Bone marrow (tissue), 2 donors: ENCODE data around the gene VSTM4.

Experiments used
- DNase-seq, 2 donors: peaks; one replicate each; lab custom pipeline; 2025; lab: John Stamatoyannopoulos, UW

VSTM4 gene

DNA sequence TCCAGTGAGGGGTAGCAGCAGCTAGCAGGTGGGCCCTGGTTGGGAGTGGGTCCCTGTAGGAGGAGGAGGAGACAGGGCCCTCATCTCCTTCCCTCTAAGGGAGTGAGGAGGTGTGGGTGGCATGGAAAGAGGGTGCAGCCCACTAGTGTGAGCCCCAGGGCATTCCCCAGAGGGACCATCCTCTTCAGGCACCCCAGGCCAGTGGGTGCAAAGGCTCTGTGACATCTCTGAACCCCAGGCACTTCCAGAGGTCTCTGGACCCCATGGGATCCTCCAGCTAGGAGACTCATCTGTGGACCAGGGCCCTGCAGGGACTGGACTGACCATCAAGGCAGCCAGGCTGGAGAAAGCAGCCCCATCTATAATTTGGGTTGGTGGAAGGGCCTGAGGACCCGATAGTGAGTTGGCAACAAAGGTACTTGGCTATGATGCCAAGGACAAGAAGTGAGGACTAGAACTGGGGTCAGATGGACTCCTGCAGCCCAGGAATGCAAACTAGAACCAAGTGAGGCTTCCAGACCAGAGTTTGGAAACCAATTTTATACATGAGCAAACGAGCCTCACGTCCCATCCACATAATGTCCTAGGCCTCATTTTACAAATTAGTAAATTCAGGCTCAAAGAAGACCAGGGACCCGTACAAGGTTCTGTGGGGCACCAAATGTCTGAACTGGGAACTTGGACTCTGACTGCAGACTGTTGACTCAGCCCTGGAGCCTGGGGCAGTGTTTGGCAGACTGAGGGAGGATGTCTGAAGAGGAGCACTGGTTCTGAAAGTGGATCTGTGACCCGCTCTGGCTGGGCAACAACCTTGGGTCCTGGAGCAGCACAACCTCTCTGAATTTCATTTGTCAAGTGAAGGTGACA, 1.4 kb upstream of the VSTM4 start:
- DNase-seq, result no peak

DNA sequence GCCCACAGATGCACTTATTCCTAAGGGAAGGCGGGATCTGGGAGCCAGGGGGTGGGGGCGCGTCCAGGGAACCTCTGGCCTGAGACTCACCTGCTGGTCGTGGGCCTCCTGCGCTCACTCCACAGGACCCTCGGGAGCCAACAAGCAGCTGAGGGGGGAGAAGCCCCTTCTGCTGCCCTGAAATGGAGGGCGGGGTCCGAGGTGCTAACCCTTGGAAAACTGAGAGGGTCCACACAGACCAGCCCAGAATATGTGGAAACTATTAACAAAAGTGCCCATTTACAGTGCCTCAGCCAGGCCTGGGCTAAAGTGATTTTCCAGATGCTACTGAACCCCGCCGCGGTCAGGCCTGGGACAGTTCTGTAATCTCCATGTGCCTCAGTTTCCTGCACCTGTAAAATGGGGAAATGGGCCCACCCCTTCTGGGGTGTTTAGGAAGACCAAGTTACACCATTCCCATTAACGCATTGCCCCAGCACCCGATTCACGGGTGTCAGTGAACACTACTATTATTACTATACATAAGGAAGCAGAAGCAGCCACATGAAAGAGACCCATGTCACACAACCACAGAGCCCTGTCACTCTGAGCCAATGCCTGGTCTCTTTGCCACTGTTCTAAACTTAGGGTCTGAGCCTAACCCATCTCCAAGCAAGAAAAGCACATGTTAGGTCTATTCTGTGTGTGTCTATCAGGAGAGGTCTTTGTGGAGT, 630 bp upstream of the VSTM4 start:
- no peak for DNase-seq

DNA sequence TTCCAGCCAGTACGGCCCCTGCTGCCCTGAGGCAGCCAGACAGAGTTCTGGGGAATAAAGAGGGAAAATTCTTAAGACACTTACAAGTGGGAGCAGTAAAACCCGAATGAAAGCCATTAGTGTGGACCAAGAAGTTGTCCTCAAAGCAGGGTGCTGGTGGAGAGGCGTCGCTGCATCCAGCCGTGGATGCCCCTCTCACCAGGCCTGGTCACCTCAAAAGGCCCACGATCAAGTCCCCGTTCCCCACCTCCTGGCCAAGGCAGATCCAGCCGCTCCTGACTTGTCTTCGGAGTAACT, 656 bp downstream of the VSTM4 start:
- no peak for DNase-seq

DNA sequence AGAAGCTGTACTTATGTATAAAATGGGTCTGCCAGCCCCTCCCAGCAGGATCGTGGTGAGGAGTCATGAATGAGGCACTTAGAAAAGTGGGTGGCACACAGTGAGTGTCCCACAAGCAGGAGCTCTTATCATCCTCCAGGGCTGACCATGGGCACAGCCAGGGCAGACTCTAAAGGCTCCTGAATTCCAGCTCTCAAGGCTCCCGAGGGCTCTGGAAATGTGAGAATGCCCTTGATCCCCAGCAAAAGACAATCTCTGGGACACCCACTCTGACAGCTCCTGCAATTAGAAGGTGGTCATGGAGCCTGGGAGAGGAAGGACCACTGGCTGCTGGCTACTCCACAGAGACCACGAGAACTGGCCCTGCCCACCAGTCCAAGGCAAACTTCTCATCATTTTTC, 1.6 kb downstream of the VSTM4 start:
- no peak for DNase-seq

DNA sequence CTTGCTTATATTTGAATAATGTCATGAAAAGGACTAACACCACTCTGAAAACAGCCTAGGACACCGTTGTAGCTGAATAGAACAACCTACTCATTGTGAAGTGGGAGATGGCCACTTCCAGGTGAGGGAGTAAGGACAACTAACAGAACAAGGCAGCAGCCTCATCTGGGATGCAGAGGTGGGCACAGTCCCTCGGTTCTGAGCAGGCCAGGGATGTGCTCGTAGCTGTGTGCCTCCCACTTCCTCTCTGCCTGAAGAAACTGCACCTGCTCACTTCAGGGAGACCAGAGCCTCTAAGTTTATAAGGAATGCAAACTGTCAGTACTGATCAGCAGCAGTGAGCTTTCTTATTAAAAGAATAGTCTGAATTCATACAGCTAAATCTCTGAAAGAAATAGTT, 2.5 kb downstream of the VSTM4 start:
- DNase-seq, result no peak

DNA sequence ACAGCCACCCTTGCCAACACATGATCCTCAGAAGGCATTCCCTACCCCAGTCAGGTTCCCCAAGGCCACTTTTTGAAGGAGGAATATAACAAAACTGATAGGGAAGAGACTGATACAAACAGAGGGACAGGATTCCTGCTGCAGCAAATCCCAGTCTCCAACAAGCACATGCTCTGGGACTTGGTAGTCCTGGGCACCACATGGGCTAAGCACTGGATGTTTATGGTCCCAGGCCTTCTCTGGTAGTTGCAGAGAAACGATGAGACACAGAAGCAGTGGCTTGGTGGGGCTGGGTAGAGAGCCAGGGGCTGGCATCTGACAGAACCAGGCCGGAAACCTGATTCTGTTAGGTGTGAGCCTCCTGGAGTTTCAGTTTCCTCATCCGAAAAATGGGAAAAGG, 3.2 kb downstream of the VSTM4 start:
- DNase-seq, result no peak

DNA sequence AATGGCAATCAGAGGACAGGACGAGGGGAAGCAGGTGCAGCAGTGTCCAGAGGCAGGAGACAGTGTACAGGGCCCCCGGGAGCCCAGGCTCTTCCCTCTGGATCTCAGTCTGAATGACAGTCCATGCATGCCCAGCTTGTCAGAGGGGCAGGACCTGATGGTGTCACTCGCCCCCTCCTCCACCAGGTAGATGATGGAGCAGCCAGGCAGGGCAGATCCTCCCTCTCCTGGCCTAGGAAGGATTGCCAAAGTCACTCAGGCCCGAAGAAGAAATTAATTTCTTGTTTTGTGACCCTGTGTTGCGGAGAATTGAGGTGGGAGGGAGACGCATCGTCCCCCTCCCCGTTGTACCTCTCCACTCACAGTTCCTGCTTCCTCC, 4.0 kb downstream of the VSTM4 start:
- no peak for DNase-seq

DNA sequence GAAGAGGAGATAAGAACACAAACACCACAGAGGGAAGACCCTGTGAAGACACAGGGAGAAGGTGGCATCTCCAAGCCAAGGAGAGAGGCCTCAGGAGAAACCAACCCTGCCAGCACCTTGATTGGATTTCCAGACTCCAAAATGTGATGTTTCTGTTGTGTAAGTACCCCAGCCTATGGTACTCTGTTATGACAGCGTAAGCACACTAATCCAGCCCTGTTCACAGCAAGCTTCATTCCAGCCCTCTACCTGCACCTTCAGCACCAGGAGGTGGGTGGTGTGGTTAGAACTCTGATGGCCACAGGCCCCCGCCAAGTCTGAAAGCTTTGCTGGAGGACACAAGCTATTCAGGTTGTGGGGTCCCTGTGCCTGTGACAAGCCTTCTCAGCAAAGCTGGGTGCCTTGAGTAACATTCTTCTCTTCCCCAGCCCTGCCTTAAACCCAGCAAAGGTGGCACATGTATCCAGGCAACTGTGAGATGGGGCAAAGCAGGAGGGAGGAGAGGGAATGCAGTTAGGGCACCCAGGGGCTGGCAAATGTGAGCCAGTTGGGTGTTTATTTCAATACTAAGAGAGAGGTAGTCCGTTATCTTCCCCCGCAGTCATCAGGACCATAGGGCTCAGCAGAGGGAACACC, 4.5 kb downstream of the VSTM4 start:
- DNase-seq, result no peak

DNA sequence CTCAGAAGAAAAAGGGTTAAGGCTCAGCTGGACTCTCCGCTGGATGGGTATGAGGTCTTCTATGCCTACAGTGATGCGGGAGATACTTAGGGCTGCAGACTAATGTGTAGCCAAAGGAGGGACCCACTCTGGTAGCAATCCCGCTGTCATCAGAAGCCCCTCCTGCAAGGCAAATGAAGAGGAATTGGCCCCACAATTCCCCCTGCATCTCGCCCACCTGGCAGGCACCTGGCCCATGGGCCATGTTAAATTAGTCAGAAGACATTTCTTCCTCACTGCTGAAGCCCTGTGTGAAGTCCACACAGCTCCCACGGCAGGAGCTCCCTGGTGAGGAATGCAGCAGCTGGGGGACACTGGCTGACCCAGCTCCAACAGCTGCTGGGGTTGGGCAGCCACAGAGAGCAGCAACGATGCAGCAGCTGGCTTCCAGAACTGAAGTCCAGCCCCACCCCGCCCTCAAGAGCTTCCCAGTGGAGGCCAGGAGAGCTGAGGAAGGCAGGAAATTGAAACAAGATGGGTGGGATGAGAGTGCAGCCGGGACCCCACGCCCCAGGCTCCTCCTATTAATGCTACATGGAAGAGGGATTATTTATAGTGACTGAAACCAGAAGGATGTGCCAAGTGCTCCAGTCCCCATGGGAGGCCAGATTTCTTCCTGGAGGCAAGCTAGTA, 5.5 kb downstream of the VSTM4 start:
- DNase-seq, result no peak

DNA sequence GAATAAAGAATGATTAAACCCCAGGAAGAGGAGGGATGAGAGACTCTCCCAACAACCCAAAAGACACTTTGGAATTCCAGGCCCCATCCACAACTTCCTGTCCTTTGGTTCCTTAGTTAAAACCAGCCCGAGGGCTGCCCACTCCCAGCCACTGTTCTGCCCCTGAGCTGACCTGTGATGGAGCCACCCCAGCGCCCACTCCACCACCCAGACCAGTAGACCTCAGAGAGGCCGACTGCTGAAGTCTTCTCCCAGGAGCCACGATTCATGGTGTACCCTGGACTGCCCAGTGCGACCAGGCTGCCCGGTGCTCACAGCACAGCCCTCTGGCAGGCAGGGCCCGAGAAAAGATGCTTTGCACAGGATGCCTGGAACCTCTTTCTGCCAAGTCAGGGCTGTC, 6.7 kb downstream of the VSTM4 start:
- DNase-seq, result no peak

DNA sequence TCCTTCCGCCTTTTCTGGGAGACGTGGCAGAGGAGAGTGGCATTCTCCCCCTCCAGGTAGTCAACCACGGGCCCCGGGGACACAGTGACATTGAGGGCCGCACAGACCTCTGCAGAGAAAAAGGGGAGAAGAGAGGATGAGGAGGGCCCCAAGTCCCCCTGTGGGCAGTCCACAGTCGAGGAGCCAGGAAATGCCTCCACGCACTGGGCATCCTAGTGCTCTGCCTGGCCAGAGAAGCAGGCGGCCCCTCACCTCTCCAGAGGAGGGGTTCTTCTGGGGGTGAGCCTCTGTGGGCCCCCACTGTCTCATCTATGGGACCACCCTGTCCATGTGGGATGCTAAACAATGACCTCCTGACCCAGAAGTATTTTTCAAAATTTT, 7.4 kb downstream of the VSTM4 start:
- DNase-seq, result no peak

DNA sequence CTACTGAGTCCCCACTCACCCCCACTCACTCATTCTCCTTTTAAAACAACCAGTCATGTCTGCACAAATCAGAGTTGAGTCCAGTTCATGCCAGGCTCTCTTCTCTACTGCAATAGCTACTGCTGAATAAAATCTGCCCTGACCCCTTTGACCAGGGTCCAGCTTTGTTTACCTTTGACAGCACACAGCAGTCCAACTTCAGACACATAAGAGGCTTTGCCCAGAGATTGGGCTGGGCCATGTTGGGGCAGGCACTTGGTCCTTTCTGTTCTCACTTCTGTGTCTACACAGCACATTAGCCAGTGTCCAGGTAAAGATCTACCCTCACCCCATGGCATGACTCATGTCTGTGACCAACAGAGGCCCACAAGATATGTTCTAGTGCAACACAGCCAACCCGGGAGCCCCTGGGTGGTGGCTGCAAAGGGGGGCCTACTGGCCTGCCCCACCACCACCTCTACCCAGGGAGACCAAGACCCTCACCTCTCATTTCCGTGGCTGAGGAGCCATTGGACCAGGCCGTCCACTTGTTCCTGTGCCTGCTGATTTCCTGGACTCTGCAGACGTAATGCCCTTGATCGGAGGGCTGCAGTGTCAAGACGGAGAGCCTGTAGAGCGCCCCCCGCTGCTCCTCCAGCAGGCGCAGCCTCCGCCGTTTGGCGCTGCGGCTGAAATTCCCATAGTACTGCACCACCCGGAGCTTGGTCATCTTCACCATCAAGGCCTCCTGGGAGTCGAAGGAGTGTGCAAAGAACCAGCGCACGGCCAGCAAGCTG, 8.0 kb downstream of the VSTM4 start:
- no peak for DNase-seq

DNA sequence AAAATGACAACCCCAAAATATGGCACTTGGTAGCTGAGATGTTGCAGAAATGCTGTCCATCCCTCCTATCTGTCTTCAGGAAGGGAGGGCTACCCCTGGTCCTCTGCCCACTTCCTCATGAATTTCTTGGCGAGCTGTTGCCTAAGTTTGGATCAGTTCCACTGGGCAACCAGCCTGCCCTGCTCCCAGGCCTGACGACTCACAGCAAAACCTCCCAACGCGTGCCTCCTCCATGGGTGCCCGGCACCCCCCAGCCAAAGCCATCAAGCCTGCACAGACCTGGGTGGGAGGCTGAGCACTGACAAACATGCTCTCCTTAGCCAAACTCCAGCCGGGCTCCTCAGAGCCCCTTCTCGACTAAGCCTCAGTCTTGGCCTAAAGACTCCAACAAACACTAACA, 8.9 kb downstream of the VSTM4 start:
- DNase-seq, result no peak

DNA sequence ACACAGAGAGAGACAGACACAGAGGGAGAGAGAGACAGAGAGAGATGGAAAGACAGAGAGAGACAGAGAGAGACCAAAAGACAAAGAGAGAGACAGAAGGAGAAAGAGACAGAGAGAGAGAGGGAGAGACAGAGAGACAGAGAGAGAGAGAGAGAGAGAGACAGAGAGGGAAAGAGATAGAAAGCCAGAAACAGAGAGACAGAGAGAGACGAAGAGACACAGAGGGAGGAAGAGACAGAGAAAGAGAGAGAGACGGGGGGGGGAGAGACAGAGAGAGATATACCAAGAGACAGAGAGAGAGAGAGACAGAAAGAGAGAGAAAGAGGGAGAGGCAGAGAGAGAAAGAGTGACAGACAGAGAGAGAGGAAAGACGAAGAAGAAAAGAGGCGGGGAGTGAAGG, 10.2 kb downstream of the VSTM4 start:
- no peak for DNase-seq

DNA sequence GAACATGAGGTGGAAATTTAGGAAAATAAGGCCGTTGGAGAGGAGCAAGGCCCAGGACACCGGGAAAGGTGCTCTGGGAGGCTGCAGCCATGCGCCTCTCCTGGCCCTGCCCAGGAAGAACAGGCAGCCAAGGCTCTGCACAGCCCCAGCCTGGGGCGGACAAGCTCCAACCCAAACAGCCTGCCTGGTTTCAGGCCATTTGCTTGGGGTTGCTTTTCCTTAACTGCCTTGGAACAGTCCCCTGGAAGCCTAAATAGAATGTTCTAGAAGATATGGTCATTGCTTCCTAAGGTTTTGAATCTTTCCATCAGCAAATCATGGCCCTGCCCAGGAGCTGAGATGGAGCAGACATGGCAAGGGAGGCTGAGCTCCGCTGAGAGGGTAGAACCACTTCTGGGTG, 11.0 kb downstream of the VSTM4 start:
- DNase-seq, result no peak

DNA sequence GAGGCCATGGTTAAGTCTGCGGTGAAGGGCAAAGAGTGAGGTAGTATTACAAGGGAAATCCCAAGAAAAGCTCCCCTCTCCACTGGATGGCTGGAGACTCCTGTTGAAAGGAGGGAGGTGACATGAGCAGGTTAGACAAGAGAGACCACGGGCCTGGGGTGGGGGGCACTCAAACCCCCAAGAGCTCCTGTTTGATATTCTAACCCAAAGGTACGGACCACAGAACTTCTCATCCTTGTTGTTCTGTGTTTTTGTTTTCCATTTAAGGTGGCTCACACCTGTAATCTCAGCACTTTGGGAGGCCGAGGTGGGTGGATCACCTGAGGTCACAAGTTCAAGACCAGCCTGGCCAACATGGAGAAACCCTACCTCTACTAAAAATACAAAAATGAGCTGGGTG, 11.6 kb downstream of the VSTM4 start:
- DNase-seq, result no peak

DNA sequence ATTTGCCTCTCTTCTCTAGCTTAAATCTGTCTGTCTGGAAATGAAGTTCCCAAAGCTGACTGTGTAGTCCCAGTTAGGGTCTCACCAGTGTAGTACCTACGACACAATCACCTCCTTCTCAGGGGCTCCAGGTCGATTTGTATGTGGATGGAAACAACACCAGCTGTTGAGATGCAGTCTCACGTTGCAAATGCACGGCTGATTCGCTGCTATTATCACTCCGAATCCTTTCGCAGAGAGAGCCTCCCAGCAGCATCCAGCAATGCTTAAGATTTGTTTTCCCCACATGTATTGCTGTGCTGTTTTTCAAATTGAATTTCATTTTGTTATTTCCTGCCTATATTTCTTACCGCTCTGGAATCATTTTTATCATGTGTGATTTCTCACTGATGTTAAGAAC, 16.3 kb downstream of the VSTM4 start:
- DNase-seq, result no peak

DNA sequence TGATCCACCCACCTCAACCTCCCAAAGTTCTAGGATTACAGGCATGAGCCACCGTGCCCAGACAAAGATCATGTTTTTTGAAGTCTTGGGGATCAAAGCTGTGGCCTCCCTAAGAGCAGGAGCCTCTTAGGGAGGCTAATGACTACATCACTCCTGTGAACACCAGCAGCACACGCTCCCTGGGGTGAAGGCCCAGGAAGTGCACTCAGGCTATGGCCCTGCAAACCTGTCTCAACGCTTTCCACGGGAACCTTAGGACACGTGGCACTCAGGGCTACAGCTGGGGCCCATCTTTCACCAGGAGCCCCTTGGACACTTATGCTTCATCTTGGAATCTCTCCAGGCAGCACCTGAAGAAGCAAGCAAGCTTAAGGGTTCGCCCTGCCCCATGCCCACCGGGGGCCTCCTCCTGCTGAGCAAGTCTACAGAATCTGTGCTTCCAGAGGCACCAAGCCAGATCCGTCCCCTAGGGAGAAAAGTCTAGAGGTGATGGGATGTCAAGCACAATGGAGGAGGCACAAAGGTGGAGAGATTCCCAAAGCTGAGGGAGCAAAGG, 18.4 kb downstream of the VSTM4 start:
- DNase-seq, result no peak

DNA sequence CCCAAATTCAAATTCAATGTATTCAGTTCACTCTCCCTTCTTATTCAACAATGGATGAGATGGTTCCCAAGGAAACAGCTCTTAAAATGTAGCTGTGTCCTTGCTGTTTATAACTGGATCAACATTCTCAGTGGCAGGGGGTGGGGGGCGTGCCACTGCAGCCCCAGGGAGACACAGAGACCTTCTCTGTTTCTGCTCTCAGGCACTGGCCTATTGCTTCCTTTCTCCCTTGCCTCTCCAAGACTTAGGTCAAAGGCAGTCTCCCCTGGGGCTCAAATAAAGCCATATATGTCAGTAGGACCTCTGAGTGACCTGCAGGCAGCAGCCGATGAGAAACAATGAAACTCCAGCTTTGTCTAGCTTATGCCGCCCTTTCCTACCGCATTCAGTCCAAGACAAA, 20.7 kb downstream of the VSTM4 start:
- DNase-seq, result no peak

DNA sequence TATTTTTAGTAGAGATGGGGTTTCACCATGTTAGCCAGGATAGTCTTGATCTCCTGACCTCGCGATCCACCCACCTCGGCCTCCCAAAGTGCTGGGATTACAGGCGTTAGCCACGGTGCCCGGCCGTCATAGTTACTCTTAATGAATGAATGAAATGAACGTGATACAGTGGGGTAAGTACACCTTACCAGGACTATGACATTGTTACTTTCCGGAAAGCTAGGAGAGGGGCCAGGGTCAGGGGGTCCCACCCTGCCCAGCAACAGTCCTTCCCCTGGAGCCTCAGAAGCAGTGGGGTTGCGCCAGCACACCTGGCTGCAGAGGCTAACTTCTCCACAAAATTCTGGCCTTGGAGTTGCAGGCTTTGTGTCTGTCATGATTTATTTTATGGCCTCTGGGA, 21.4 kb downstream of the VSTM4 start:
- no peak for DNase-seq

DNA sequence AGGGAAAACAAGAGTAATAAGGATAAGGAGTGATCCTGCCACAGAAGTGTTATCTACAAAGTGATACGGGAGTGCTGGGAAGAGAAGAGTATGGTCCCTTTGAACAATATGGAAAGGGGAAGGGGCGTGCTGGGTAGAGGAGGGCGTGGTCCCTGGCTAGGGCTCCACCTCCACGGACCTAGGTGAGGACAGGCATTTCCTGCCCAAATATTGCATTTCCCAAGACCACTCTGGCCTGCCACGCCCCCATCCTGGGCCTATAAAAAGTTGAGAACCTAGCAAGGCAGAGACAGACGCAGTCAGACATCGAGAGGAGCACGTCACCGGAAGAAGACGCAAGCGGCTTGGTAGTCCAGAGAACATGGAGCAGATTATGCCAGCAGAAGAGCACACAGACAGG, 22.8 kb downstream of the VSTM4 start:
- DNase-seq, result no peak
